HG02759 (cell line): ENCODE data around the gene DUSP10.

ENCODE experiments used
- ATAC-seq: cut with Tn5 transposase; IDR thresholded peaks from one replicate; pipeline ENCODE4 v1.9.1; 2021; ENCODE audit warnings: mild to moderate bottlenecking, moderate library complexity; ENCODE audit not compliant: unreplicated experiment

DUSP10 gene

DNA sequence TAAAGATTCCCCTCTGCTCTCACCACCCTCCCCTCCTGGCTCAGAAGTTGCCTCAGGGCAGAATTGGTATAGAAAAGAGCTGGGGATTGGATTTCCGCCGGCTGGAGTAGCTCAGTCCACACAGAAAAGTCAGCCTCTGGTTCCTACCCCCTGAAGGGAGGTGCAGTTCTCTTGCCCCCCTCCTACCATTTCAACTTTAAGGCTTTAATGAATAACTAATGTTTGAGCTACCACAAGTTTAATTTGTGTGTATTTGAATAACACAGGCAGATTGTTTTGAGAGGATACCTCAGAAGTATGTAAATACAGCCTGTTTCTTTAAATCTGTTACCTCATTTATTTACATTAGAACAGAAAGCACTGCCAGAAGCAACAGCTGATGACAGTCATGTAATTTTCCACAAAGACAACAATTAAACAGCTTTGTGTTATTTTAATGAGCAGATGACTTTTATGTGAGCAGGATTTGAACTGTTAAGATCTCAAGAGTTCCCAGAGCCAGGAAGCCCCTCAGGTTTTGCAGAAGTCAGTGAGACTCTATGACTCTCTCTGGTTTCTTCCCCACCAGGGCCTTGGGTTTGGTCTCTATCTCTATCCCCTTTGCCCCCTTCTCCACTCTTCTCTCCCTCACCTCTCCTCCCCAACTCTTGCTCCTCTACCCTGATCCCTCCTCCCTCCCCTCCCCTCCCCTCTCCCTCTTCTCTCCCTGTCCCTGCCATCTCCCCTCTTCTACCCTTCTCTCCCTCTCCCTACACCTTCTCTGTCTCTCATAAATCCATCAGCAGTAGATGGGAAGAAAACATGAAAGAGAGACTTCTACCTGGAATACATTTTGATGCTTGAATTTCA, 26.3 kb downstream of the DUSP10 start:
- no peak for ATAC-seq

DNA sequence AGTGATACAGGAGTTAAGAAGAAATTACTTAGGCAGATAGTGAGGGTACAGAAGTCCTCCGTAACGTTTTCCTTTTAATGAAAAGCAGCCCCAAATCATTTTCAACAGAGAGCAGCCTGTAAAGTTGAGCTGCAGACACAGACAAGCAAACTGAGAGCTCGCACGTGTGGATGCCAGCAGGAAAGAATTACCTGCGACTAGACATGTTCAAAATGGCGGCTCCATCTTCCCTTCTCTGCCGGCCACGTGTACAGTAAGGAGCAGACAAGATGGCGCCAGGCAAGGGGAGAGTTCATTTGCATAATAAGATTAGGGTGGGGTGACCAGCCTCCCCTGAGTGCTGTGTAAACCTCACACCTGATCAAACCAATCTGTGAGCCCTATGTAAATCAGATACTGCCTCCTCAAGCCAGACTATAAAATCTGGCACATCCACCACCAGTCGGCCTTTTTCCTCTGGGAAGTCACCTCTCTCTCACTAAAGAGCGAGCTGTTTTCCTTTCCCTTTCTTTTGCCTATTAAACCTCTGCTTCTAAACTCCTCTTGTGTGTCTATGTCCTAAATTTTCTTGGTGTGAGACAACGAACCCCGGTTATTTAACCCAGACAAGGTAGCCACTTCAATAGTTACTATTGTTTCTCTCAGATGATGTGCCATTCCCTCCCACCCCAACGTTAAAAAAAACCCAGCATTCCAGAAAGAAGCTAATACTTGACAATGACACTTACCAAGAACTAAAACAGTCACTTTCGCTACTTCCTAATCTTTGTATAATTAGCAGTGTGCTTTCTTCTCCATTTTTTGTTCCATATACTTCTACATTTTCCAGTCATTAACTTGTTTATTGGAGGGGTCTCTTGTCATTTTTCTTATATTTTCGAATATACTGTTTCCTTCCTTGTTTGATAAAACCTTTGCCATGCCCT, 27.4 kb downstream of the DUSP10 start:
- ATAC-seq = no peak

DNA sequence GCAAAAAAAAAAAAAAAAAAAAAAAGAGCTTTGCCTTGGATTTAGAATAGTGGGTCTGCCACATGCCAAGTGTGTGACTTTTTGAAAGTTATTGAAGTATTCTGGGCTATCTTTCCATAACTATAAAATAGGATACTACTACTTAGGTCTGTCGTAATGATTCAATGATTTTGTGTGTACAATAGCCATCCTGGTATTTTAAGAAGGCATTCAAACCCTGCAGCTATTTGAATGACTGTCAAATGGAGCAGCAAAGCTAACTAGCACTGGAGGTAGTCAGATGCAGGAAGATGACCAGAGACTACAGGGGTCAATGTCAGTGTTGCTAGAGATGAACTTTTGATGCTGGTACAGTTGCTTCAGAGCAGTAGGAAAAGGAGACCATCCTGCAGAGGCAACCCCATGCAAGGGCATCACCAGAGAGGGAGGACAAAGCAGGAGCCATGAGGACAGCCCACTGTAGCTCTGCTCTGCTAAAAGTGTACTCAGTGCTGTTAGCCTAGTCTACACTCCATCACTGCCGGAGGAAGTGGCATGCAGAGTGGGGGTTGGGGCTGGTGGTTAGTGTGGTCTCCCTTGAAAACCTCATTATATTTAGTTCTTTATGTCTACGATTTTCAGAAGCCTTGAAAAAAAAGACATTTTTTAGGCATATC, 29.0 kb downstream of the DUSP10 start:
- ATAC-seq = peak; percentile 64

DNA sequence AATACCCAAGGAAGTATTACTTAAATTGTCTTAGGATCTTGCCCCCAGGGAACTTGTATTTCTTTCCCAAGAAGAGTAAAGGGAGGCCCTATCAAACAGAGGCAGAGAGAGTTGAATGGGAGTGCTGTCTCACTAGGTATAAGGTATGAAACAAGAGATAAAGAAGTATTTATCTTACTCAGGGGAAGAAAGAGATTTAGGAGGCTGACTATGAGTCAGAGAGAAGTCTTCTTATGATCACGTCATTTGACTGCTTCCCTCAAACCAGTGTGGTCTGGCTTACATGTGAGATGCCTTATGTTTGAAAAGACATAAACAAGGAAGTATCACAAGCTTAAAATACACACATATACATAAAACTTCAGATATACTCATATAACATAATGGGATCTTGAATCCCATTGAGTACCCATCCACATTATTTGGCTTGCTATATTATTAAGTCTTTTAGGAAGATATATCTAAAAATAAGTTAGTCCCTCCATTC, 29.6 kb downstream of the DUSP10 start:
- ATAC-seq = peak; percentile 42

DNA sequence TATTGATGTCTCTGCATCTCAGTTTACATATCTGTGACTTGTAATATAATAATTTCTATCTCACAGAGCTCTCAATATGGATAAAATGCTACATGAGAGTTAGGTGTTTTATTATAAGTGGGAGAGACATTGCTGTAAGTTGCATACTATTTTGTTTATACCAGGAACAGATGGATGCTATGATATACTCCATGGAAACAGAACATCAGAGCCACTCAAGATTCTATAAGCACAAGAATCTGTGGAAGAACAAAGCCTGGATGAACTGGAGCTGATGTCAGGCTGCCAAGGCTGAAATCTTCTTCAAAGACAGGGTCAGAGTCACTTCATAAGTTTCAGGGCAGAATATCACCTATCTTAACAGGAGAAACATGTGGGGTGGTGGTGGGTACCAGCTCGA, 30.2 kb downstream of the DUSP10 start:
- no peak for ATAC-seq

DNA sequence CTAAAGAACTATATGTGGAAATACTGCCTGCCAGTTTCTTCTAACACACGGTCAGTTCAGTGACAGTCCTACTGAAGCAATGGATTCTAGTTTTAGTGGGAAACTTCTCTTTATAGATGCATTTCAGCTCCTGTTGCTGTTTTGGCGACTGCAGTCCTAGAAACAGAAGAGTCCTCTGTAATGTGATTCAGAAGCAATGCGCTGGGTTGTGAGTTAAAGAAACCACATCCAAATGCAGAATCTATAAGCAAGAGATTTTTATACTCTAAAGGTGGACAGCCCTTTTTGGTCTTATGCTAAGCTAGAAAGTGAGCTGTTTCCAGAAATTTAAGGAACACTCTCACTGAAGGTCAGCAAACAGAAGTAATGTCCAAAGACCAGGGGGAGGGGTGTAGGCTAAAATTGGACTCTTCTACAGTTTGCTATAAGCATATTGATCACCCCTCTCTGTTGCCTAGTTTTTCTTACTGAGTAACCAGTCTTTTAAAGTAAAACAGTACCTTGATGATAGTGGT, 30.8 kb downstream of the DUSP10 start:
- no peak for ATAC-seq

DNA sequence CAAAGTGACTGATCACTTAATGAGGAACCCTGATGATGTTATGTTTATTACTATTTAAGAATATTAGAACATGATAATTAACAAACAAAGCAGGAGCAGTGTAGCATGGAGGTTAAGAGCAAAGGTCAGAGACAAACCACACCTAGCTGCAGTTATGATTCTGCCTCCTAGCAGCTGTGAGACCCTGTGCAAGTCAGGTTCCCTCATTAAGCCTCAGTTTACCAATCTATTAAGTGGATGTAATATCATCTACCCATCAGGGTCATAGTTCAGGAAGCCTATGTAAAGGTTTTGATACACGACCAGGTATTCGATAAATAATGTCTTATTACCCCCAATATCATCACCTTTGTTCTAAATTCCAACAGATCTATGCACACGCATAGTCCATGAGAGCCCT, 32.0 kb downstream of the DUSP10 start:
- no peak for ATAC-seq

DNA sequence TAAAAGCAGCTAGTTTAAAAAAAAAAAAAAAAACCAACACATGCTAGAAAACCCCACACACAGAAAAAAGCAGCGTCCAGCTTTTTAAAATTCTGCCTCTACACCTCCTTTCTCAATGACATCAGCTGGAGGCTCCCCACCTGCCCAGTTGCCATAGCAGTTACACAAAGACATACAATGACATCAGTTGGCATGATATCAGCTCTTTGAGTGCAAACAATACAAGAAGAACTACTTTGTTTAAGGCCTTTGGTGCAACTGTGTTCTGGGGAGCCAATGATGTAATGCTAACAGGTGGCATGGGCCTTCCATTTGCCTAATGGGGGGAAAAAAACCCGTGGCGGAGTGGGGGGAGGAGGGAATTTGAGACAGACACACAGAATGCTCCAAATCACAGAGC, 32.9 kb downstream of the DUSP10 start:
- peak; percentile 34 for ATAC-seq

DNA sequence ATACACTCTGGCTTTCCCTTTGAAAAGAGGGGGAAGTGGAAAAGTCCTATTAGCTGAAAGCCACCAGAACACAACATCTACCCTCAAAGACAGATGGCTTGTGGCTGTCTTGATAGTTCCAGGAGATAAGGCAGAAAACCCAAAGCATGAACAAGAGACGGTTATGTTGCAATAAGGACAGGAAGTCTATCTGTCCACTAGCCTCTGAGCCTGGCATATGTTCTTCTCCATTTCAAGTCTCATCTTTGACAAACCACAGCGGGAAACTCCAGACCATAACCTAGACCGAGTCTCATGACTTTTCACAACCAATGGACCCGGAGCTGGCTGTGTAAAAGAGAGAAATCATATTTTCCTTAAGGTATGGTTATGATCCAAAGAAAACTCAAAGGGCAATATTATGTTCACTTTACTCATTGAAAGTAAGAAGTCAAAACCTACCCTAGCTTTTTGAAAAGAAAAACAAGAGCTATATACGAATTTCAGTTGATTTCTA, 33.8 kb downstream of the DUSP10 start:
- peak; percentile 66 for ATAC-seq

DNA sequence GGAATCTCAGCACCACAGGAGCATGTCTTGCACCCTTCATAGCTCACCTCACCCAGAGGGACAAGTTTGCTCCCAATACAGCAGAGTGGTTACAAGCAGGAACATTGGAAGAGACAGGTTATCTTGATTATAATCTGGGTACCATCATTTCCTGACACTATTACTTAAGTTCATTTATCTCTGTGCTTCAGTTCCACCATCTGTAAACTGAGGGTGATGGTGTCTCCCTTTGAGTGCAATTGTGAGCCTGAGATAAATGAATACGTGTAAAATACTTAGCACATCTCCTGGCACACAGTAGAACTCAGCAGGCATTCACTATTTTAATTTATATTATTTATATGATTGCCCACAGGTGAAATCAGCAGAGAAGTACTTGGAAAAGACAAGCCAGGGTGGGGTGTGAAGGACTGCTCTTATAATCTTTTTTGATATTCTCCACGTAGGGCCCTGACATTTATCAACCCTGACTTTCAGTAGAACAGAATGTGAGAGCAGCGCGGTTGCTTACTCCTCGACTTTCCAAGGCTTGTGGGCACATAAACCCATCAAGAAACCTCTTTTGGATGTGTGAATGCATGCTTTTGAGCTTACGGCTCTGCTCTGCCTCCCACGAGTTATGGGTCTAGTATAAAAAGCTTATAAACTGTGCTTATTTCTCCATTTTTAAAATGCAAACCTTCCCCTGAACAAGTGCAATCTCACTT, 34.9 kb downstream of the DUSP10 start:
- no peak for ATAC-seq

DNA sequence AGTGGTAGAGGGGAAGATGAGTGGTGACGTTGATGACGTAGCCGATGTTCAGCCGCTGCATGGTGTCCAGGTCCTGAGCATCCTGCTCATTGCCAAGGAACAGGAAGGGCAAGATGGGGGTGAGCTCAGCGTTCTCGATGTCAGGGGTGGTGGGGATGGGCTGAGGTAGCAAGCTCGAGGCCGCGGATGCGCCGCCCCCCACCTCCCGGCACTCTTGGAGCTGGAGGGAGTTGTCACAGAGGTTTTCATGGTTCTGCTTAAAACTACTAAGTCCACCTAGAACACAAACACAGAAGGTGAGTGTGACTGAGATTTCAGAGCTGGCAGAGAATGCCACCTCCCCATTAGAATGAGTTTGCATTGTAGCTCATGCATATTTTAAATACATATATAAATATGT, 35.7 kb downstream of the DUSP10 start:
- ATAC-seq = no peak

DNA sequence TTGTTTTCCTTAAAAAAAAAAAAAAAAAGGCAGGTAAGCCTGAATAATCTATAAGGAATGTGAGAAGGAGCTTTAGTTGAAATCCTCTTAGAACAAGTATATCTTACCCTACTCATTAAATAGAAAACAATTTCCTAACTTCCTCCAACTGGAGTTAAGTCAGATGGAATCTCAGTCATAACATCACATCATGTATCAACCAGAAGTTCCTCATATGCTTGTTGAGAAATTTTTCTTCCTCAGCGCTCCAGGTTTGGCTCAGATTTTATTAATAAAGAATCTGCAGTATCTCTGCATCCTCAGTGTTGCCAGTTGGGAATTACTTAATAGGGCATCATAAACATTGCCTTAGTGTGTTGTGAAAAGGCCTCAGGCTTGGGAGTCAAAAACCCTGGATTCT, 37.6 kb downstream of the DUSP10 start:
- no peak for ATAC-seq

DNA sequence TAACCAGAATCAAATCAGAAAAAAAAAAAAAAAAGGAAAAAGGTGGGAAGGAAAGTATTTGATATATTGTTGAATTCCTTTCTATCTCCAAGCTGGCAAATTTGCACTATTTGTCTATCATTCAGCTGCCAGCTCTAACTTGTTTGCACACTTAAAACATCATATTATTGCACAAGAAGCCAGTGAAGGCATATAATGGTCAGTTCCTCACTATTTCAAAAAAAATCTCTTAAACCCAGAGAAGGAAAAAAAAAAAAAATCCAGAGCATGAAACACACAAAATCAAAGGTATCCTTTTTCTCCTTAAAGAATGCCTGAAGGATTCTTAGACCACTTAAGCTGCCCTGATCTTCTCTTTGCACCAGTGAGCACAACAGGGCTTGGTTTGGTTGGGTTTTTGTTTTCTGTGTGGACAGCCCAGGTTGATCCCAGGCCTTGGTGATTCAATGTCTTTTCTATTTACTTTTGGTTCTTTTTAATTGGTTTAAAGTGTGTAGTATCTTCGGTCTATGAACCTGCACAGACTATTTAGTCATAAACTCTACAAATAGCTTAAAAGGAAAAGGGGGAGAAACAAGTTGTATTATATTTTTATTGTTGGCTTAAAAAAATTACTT, 40.2 kb downstream of the DUSP10 start:
- no peak for ATAC-seq

DNA sequence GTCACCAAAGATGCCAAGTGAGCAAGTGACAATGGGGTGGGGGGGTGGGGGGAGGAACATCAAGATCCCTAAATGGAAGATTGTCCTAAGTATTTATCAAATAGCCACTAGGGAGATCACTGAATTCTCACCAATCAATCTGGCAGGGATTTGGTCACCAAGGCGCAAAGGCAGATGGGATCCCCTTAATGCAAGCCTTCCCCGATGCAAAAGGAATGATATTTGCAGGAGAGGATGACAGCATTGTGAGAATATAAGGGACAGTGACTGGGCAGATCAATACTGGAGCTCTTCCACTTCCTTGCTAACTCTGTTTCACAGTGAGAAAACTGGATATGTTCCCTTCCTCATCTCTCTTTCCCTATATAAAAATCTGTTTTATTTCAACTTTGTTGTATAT, 40.9 kb downstream of the DUSP10 start:
- ATAC-seq = no peak

DNA sequence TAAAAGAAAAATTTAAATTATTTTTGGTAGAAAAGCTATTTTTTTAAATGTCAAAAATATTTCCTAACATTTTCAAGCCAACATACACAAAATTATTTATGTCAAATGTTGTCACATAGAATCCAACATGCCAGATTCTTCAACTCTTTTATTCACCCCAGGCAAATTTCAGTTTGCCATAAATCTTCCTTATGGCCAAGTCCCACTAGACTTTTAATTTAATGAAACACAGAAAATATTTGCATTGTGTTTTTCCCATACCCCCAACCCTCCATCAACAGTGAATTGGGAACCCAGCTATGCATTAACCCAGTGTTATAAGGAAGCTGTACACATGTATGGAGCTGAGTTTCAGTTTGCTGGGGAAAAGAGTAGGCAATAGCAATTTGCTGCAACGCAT, 41.4 kb downstream of the DUSP10 start:
- no peak for ATAC-seq

DNA sequence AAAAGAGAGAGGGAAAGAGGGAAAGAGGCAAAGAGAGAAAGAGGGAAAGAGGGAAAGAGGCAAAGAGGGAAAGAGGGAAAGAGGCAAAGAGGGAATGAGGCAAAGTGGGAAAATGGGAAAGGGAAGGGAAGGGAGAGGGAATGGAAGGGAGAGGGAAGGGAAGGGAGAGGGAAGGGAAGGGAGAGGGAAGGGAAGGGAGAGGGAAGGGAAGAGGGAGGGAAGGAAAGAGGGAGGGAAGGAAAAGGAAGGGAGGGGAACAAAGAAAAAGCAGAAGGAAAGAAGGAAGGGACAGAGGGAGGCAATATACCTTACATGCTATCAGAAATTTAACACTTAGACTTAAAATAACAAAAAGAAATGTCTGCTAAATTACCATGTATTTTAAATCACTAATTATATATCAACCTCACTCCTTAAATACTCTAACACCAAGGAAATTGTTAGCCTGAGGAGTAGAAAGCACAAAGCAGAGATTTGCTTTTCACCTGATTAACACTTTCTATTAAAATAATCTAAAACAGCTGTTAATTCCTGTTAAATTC, 41.8 kb downstream of the DUSP10 start:
- ATAC-seq = no peak

DNA sequence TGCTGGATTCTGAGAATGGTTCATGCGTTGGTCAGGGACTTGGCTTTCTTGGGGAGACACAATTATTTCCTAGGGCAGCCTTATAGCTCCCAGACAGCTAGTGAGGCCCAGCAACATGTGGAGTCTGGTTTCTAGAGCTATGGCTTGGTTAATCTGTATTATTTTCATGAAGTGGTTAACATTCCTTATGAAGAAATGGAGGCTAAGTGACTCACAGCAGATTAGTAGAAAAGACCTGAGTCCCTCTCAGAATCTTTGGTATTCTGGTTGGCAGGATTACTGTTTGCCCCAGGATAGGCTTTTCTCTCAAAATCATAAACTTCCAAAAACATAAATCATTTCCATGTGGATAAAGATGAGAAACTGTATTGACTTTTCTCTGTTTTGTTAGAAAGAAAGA, 42.3 kb downstream of the DUSP10 start:
- ATAC-seq = no peak

DNA sequence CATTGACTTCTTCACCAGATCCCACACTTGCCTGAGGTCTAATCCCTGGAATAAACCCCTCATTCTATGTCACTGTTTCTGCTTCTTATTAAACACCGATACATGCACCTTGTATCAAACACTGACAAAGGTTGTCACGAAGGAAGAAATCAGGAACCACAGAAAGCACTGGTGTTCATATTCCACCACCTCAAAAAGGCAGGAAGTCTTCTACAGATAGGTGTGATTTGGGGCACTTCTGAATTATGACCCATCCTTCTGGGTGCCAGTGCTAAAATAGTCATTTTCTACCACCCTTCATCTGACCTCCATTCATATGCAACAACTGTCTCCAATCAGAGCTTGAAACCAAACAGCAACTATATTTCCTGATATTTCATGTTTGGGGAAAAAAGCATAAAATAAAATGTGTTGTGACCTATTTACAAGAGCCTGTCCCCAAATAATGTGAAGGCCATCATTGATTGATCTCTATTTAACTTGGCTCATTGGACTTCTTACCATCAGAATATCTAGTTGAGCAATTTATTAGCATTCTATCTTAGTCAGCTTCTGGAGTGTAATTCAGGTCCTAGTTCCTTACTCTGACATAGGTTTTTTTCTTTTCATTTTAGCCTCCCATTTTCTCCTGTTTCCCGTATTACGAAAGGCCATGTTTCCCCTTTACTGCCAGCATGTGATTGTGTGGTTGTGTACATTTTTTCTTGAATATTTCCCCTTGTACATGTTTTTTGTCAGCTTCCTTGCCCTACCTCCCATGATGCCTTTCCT, 43.1 kb downstream of the DUSP10 start:
- no peak for ATAC-seq

DNA sequence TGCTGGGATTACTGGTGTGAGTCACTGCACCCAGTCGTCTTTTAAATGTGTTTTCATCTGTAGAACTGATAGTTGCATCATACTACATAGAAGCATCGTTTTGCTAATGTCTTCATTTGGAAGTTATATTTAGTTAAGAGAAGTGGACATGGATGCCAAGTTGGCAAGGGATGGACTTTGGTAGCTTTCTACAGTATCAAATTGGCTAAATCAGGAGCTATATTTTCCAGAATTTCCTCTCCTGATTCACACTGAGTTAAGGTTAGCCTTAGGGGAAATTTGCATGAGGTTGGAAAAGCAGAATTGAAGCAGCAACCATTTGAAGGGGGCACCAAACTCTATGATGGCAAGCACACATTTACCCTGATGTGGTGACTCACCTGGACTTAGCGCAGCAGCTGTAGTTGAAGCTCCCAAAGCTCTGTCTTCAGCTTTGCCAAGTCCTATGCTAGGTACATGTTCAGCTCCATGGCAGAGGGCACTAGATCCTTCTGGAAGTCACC, 43.9 kb downstream of the DUSP10 start:
- ATAC-seq = no peak
